Fibroblast of lung (primary cell): Measurements from ENCODE around the gene TAS1R3. TPM values are rescaled to one million over a fixed set of nuclear protein-coding genes. Genes with fewer than 3 reads are reported as not detected.

ENCODE experiments used
- DNase-seq, 2 donors: peaks; one replicate each; pipeline versions ENCODE4 v3.0.0 to v3.0.0-alpha.2; 2010; ENCODE audit warnings: low read depth in 2 of 2
- H2AFZ ChIP-seq: 2 replicates; pipeline ENCODE4 v1.5.1; 2012; ENCODE audit warnings: low read length, control low read depth, inconsistent platforms
- H3K27ac ChIP-seq: 2 replicates; pipeline ENCODE4 v1.5.1; 2011; ENCODE audit warnings: low read length, control low read depth; ENCODE audit not compliant: insufficient read depth
- H3K27me3 ChIP-seq: 2 replicates; pipeline ENCODE4 v1.5.1; 2011; ENCODE audit warnings: mild to moderate bottlenecking, low read length; ENCODE audit not compliant: control insufficient read depth, insufficient read depth
- H3K36me3 ChIP-seq: 2 replicates; pipeline ENCODE4 v1.5.1; 2011; ENCODE audit warnings: low read length; ENCODE audit not compliant: control insufficient read depth, insufficient read depth
- H3K4me1 ChIP-seq: 2 replicates; pipeline ENCODE4 v1.5.1; 2011; ENCODE audit warnings: low read length; ENCODE audit not compliant: control insufficient read depth, insufficient read depth; ENCODE audit errors: extremely low read depth
- H3K4me2 ChIP-seq: 2 replicates; pipeline ENCODE4 v1.5.1; 2011; ENCODE audit warnings: low read length, control low read depth; ENCODE audit not compliant: insufficient read depth; ENCODE audit errors: extremely low read depth
- H3K4me3 ChIP-seq, 4 experiments: fragments of 200-600 bp in 1 of 4; sonication (generic) in 1 of 4; replicated peaks in 1 of 4; 2 replicates each; pipeline ENCODE4 v1.5.1; 2011 to 2016; ENCODE audit warnings: low read length in 4 of 4, low read depth in 3 of 4, mild to moderate bottlenecking in 3 of 4, control low read depth in 2 of 4, inconsistent platforms in 1 of 4, mixed read lengths in 1 of 4; ENCODE audit not compliant: insufficient read depth in 1 of 4; ENCODE audit errors: control extremely low read depth in 1 of 4
- H3K79me2 ChIP-seq: 2 replicates; pipeline ENCODE4 v1.5.1; 2012; ENCODE audit warnings: mild to moderate bottlenecking, low read length, inconsistent platforms; ENCODE audit not compliant: control insufficient read depth, insufficient read depth
- H3K9ac ChIP-seq: 2 replicates; pipeline ENCODE4 v1.5.1; 2011; ENCODE audit warnings: mild to moderate bottlenecking, low read length, control low read depth; ENCODE audit not compliant: insufficient read depth
- H3K9me3 ChIP-seq: 2 replicates; pipeline ENCODE4 v1.5.1; 2012; ENCODE audit warnings: low read depth, low read length; ENCODE audit not compliant: control insufficient read depth, insufficient read depth
- H4K20me1 ChIP-seq: 2 replicates; pipeline ENCODE4 v1.5.1; 2011; ENCODE audit warnings: low read length; ENCODE audit not compliant: control insufficient read depth, insufficient read depth; ENCODE audit errors: extremely low read depth
- CTCF ChIP-seq, 2 donors: IDR thresholded peaks in 1 of 2; conservative IDR thresholded peaks in 1 of 2; 1 replicate in 1 of 2; 2 replicates in 1 of 2; pipeline ENCODE4 v1.5.1; 2011 to 2012; ENCODE audit warnings: low read length in 2 of 2, control low read depth in 1 of 2, inconsistent platforms in 1 of 2, low read depth in 1 of 2, mild to moderate bottlenecking in 1 of 2
- EZH2 ChIP-seq: IDR thresholded peaks from 2 replicates; pipeline ENCODE4 v1.5.1; 2012; ENCODE audit warnings: low read length, control low read depth, mild to moderate bottlenecking; ENCODE audit errors: missing control alignments
- polyA plus RNA-seq, 2 donors: library from polyadenylated mRNA; depleted of rRNA in 1 of 2; stranded (reverse) in 1 of 2; unstranded in 1 of 2; fragments of >200 nt; gene quantifications; 2 replicates each; pipeline ENCODE4 v1.2.1, GENCODE V29; 2011 to 2012; ENCODE audit warnings: missing spikeins in 1 of 2
- total RNA-seq: library from RNA; depleted of rRNA; stranded (reverse); fragments of >200 nt; gene quantifications from 2 replicates; pipeline ENCODE4 v1.2.1, GENCODE V29; 2014

Gene TAS1R3
- total and polyA plus RNA-seq, 2 donors (not counting 1 experiment from before 2014, with no cell fraction given): 0.02 to 0.17 TPM

GRCh38 chr1:1296070-1297061, 34.7 kb upstream of the TAS1R3 start:
- Histone ChIP-seq H3K9me3 (no peaks in the 10 kb centered on the region), H3K79me2 (no peaks in the 10 kb centered on the region), H3K27me3 (no peaks in the 10 kb centered on the region), H3K4me2 (no peak overlapping the region), H3K9ac (no peak overlapping the region), H3K27ac (no peak overlapping the region), H3K4me3 (no peak overlapping the region), H3K36me3 (peaks cover 36% of the 10 kb centered on the region), H2AFZ (no peak overlapping the region), H4K20me1 (no peaks in the 10 kb centered on the region), H3K4me1 (no peaks in the 10 kb centered on the region)
- TF ChIP-seq CTCF (conservative IDR thresholded peaks at IDR 0.05 in 1 of 2, IDR thresholded peaks at IDR 0.05 in 1 of 2; ENCODE audit: low read depth in 1 of 2, low read length in 2 of 2): no peak
- no peak for DNase-seq

- no peak overlapping the region for H3K4me3 ChIP-seq
Observed at GRCh38 chr1:1297802-1298424, 33.2 kb upstream of the TAS1R3 start.

More at GRCh38 chr1:1297802-1298424, 33.2 kb upstream of the TAS1R3 start:
- Histone ChIP-seq H3K36me3 (peaks cover 39% of the 10 kb centered on the region), H3K27me3 (no peaks in the 10 kb centered on the region), H3K27ac (no peak overlapping the region), H2AFZ (no peak overlapping the region), H3K9ac (no peak overlapping the region), H3K9me3 (no peaks in the 10 kb centered on the region), H4K20me1 (no peaks in the 10 kb centered on the region), H3K4me2 (no peak overlapping the region), H3K4me1 (no peaks in the 10 kb centered on the region), H3K79me2 (peaks cover under 1% of the 10 kb centered on the region)
- DNase-seq: no peak
- TF ChIP-seq CTCF (conservative IDR thresholded peaks at IDR 0.05 in 1 of 2, IDR thresholded peaks at IDR 0.05 in 1 of 2; ENCODE audit: low read depth in 1 of 2, low read length in 2 of 2) (no peak), EZH2 (no peak)
